ENCODE data around the gene ZNF789. TPM values are rescaled to one million over a fixed set of nuclear protein-coding genes. Genes with fewer than 3 reads are reported as not detected.

Gene ZNF789
- total and polyA plus RNA-seq, 2 of the 13 experiments (the other 11 are each of a cell fraction or from before 2014, with no cell fraction given): 19.8 to 25.1 TPM

DNA sequence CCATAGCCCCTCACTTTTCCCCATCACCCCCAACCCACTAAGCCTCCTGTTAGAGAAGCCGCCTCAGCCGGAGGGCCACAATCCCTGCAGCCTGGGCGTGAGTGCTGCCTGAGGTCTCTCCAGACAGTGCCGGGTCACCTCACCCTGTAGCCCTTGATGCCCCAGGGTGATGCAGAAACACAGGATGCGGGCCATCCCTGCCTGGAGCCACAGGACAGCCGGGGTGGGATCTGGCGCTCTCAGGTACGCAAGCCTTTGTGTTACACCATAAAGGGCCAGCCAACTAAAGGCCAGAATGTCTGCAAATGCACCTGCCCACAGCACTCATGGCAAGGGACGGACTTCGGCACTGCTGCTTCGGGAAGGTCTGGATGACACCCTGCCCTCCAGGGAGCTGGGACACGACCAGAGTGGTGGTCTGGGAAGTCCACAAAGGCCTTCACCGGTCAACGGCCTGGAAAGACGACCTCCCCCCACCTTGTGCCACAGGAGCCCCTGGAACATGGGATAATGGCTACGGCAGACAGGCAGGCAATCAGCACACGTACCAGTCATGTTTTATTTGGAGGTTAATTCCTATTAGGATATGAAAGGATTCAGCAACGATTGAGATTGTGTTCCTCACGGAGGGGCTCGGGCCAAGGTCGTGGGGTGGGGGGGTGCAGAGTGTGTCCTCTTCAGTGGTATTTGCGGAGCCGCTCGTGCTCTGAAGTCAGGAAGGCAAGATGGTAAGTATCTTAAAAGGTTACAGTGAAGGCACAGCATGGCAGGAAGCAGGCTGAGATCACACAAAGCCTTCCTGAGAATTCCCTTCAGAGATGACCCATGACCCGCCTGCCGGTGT, 14.8 kb upstream of the ZNF789 start:
- peak in 1 of 2 experiments; percentile 61; a peak in 2 of 4 replicates for TF ChIP-seq POLR2A (IDR thresholded peaks at IDR 0.05; ENCODE audit: insufficient read depth in 1 of 2, low read depth in 2 of 2, low read length in 2 of 2)
- TF ChIP-seq AGO1 (IDR thresholded peaks at IDR 0.05; ENCODE audit: low read depth, low read length, poor library complexity, severe bottlenecking): peak; percentile 79
- peak; percentile 95 for TF ChIP-seq AGO2 (optimal IDR thresholded peaks at IDR 0.05; ENCODE audit: low read depth, low read length)
- TF ChIP-seq, protein P1, sequence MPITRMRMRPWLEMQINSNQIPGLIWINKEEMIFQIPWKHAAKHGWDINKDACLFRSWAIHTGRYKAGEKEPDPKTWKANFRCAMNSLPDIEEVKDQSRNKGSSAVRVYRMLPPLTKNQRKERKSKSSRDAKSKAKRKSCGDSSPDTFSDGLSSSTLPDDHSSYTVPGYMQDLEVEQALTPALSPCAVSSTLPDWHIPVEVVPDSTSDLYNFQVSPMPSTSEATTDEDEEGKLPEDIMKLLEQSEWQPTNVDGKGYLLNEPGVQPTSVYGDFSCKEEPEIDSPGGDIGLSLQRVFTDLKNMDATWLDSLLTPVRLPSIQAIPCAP (CRISPR knock-in tag; IDR thresholded peaks at IDR 0.05; ENCODE audit: low read depth): no peak
- TF ChIP-seq RBM22 (optimal IDR thresholded peaks at IDR 0.05; ENCODE audit: low read length): peak; percentile 94
- TF ChIP-seq NONO (IDR thresholded peaks at IDR 0.05): no peak
- TF ChIP-seq NONO (CRISPR knock-in tag; conservative IDR thresholded peaks at IDR 0.05): 0 out of 2 replicates have a peak, but pooled peaks have one; percentile 23
- no peak for TF ChIP-seq HOXD1 (CRISPR knock-in tag; IDR thresholded peaks at IDR 0.05)
- TF ChIP-seq ZNF776 (CRISPR knock-in tag; IDR thresholded peaks at IDR 0.05): no peak
- peak; percentile 83; the same call in 1 of the 2 replicates for TF ChIP-seq PAF1 (CRISPR knock-in tag; IDR thresholded peaks at IDR 0.05)
- TF ChIP-seq NFKBIZ (CRISPR knock-in tag; IDR thresholded peaks at IDR 0.05): no peak
- Histone ChIP-seq H3K9ac (ENCODE audit: insufficient read depth, low read depth, low read length) (no peak overlapping the region), H3K4me2 (ENCODE audit: low read depth, low read length) (no peak overlapping the region), H3K27me3 (ENCODE audit: control insufficient read depth in 1 of 2, insufficient read depth in 2 of 2, low read length in 2 of 2) (no peaks in the 10 kb centered on the region), H2AFZ (ENCODE audit: low read length) (no peak overlapping the region), H3K9me3 (ENCODE audit: low read length) (no peaks in the 10 kb centered on the region), H3K27ac (ENCODE audit: extremely low read length, insufficient read depth, low read length) (no peak overlapping the region), H3K4me1 (ENCODE audit: insufficient read depth, low read length) (peaks cover 25% of the 10 kb centered on the region), H3K4me3 (replicated peaks in 1 of 3; ENCODE audit: insufficient read depth in 1 of 3, low read depth in 2 of 3, low read length in 3 of 3) (no peak overlapping the region), H4K20me1 (ENCODE audit: insufficient read depth, low read length) (peaks cover 45% of the 10 kb centered on the region), H3K36me3 (replicated peaks in 1 of 2; ENCODE audit: control insufficient read depth in 1 of 2, insufficient read depth in 2 of 2, low read length in 2 of 2) (peaks cover 24 to 85% of the 10 kb centered on the region in 2 experiments), H3K79me2 (ENCODE audit: insufficient read depth, low read length) (peaks cover 45% of the 10 kb centered on the region)
- 94% methylated on average over 18 of the region's 26 CpGs for WGBS (ENCODE audit: low lambda C conversion rate)
- DNase-seq (ENCODE audit: low spot score) (no peak), ATAC-seq (peak; percentile 4; the same call in 1 of the 3 replicates), FAIRE-seq (no peak)
- ChIA-PET CTCF (ENCODE audit: low intra/inter-chr PET ratio, low total read pairs) (no interaction called here), POLR2A (interaction anchor here (3.8 kb wide), 1 partner anchor 8 kb away, joined by 16 read pairs; the partner anchor contains the start of gene ATP5MF)
- intact Hi-C loops (cut with micrococcal nuclease; ENCODE audit: unreplicated experiment) (no loop called here), in situ Hi-C loops (cut with HindIII; ENCODE audit: extremely low pct_ligation_motif_present, low pct_unique_long_range_greater_than_20kb) (no loop called here)
- BruUV-seq (replicated peaks): no TSS peak

All from HepG2 (cell line).